Pulmonary artery endothelial cell (primary cell): ENCODE data around the gene ST6GAL1. TPM values are rescaled to one million over a fixed set of nuclear protein-coding genes. Genes with fewer than 3 reads are reported as not detected.
"Not testable (repeated sequence)": the region's sequence is repeated elsewhere in the genome, so short reads cannot be mapped to it uniquely, and the experiment has no call there.

ENCODE experiments used
- DNase-seq: peaks from one replicate; pipeline ENCODE4 v3.0.0-alpha.2; 2011; ENCODE audit warnings: low read depth, low spot score
- total RNA-seq: library from RNA; depleted of rRNA; stranded (reverse); fragments of >200 nt; gene quantifications from 2 replicates; pipeline ENCODE4 v1.2.3, GENCODE V29; 2014

ST6GAL1 gene
- total RNA-seq, 1 donor from 2014 or later: 59.5 TPM

- DNase-seq: peak; percentile 63
These were observed 114.7 kb downstream of the ST6GAL1 start for GRCh38 chr3:187044867-187045552.

- no peak for DNase-seq
These were observed 115.7 kb downstream of the ST6GAL1 start for GRCh38 chr3:187046033-187046432.

GRCh38 chr3:187049462-187050101, 119.3 kb downstream of the ST6GAL1 start:
- DNase-seq: no peak

- no peak for DNase-seq
These were observed 120.7 kb downstream of the ST6GAL1 start for GRCh38 chr3:187051066-187051465.

- DNase-seq: no peak
These were observed 121.5 kb downstream of the ST6GAL1 start for GRCh38 chr3:187051724-187052366.

GRCh38 chr3:187052427-187052826, 122.1 kb downstream of the ST6GAL1 start:
- not testable (repeated sequence) for DNase-seq

GRCh38 chr3:187054433-187054832, 124.1 kb downstream of the ST6GAL1 start:
- DNase-seq: not testable (repeated sequence)

- not testable (repeated sequence) for DNase-seq
These were observed 127.5 kb downstream of the ST6GAL1 start for GRCh38 chr3:187057803-187058202.

- no peak for DNase-seq
These were observed 131.4 kb downstream of the ST6GAL1 start for GRCh38 chr3:187061748-187062147.

GRCh38 chr3:187062526-187063177, 132.3 kb downstream of the ST6GAL1 start:
- DNase-seq: no peak

- no peak for DNase-seq
These were observed 133.2 kb downstream of the ST6GAL1 start for GRCh38 chr3:187063286-187064121.

GRCh38 chr3:187064210-187065115, 134.1 kb downstream of the ST6GAL1 start:
- no peak for DNase-seq

GRCh38 chr3:187066228-187066995, 136.1 kb downstream of the ST6GAL1 start:
- no peak for DNase-seq

GRCh38 chr3:187068787-187069186, 138.5 kb downstream of the ST6GAL1 start:
- no peak for DNase-seq

GRCh38 chr3:187069857-187070516, 139.7 kb downstream of the ST6GAL1 start:
- DNase-seq: no peak

GRCh38 chr3:187072102-187072501, 141.8 kb downstream of the ST6GAL1 start:
- DNase-seq: no peak

GRCh38 chr3:187072511-187072910, 142.2 kb downstream of the ST6GAL1 start:
- no peak for DNase-seq

- no peak for DNase-seq
These were observed 143.3 kb downstream of the ST6GAL1 start for GRCh38 chr3:187073581-187074098.

- DNase-seq: no peak
These were observed 144.5 kb downstream of the ST6GAL1 start for GRCh38 chr3:187074846-187075245.
